Measurements from ENCODE around the gene GNGT1.

Gene GNGT1

DNA sequence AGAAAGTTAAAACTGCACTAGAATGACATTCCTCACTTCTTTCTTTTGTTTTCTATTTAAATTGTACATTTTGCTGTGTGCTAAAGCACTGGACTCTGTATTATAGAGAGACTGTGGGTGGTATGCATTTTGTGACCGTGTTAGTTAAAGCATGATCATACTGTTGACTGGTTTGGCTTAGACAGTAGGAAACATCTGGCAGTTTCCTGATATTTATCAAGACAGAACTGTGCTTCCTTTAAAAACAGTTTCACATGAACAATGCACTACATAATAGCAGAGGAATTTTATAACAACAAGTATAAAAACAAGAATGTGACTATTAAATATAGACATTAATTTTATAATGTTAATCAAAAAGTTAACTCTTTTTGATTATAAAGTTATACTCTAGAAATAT lies 38.3 kb downstream of the GNGT1 start:
- DNase-seq (ENCODE audit: extremely low read depth, low read depth), result no peak
- TF ChIP-seq, protein P1, sequence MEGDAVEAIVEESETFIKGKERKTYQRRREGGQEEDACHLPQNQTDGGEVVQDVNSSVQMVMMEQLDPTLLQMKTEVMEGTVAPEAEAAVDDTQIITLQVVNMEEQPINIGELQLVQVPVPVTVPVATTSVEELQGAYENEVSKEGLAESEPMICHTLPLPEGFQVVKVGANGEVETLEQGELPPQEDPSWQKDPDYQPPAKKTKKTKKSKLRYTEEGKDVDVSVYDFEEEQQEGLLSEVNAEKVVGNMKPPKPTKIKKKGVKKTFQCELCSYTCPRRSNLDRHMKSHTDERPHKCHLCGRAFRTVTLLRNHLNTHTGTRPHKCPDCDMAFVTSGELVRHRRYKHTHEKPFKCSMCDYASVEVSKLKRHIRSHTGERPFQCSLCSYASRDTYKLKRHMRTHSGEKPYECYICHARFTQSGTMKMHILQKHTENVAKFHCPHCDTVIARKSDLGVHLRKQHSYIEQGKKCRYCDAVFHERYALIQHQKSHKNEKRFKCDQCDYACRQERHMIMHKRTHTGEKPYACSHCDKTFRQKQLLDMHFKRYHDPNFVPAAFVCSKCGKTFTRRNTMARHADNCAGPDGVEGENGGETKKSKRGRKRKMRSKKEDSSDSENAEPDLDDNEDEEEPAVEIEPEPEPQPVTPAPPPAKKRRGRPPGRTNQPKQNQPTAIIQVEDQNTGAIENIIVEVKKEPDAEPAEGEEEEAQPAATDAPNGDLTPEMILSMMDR (IDR thresholded peaks at IDR 0.05; ENCODE audit: low read depth, low read length), result no peak

DNA sequence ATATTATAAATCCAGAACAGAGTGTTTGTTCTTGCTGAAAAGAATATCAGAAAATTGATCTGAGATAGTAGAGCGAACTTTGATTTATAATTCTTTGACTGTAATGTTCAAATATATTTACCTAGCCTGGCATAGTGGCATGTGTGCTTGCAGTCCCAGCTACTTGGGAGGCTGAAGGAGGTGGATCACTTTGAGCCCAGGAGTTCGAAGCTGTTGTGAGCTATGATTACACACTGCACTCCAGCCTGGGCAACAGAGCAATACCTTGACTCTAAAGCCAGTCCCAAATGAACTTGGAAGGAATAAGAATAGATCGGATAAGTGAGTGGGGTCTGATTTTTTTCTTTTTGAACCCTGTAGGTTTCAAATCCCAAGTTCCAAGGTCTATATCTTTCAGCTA lies 38.7 kb downstream of the GNGT1 start:
- DNase-seq (ENCODE audit: extremely low read depth, low read depth), result no peak
- TF ChIP-seq, protein P1 (IDR thresholded peaks at IDR 0.05; ENCODE audit: low read depth, low read length), result no peak

GRCh38 chr7:93945756-93946535 lies 39.6 kb downstream of the GNGT1 start:
- TF ChIP-seq, protein P1 (IDR thresholded peaks at IDR 0.05; ENCODE audit: low read depth, low read length), result no peak
- DNase-seq (ENCODE audit: extremely low read depth, low read depth), result no peak

- DNase-seq (ENCODE audit: extremely low read depth, low read depth), result no peak
- TF ChIP-seq, protein P1 (IDR thresholded peaks at IDR 0.05; ENCODE audit: low read depth, low read length), result no peak
Measured at GRCh38 chr7:93948106-93948505, 41.7 kb downstream of the GNGT1 start.

DNA sequence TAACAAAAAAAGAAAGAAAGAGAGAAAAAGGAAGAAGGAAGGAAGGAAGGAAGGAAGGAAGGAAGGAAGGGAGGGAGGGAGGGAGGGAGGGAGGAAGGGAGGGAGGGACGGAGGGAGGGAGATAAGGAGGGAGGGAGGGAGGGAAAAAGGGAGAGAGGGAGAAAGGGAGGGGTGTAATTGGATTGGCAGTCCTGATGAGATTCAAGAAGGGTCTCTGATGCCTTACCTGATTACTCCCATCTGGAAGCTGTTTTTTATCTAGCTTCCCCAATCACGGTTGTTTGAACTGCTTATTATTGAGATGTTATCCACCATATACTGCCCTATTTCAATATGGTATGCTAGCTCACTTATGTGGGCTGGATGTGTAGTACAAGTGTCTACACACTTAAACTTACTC lies 42.5 kb downstream of the GNGT1 start:
- TF ChIP-seq, protein P1 (IDR thresholded peaks at IDR 0.05; ENCODE audit: low read depth, low read length), result no peak
- DNase-seq (ENCODE audit: extremely low read depth, low read depth), result no peak

DNA sequence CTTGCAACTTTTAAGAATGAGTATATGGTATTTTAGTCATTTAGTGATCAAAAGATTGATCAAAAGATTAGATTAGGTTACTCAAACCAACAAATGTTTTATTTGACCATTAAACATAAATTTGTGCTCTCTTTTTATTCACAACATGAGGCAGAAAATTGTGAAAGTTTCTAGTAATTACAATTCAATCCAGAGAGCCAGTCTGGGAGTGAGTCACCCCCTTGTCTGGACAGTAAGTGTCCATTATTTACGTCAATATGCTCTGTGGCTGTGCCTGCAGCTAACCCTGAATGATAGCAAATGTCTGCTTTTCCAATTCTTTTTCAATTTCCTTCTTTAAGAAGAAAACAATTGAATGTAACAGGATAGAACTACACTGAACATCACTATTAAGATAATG lies 43.1 kb downstream of the GNGT1 start:
- DNase-seq (ENCODE audit: extremely low read depth, low read depth), result peak; percentile 52
- TF ChIP-seq, protein P1 (IDR thresholded peaks at IDR 0.05; ENCODE audit: low read depth, low read length), result no peak

GRCh38 chr7:93955304-93955703 lies 48.9 kb downstream of the GNGT1 start:
- DNase-seq (ENCODE audit: extremely low read depth, low read depth), result no peak
- TF ChIP-seq, protein P1 (IDR thresholded peaks at IDR 0.05; ENCODE audit: low read depth, low read length), result no peak
